HepG2 (cell line): ENCODE results near the gene FNBP1L.

Source experiments
- CTCF ChIP-seq: sonication (generic); formaldehyde crosslinking; IDR thresholded peaks from 2 replicates; pipeline ENCODE4 v1.5.0; 2020; ENCODE audit warnings: mild to moderate bottlenecking, missing genetic modification reagents, moderate library complexity
- EP300 ChIP-seq, 3 experiments: sonication (generic) in 1 of 3; formaldehyde crosslinking in 1 of 3; IDR thresholded peaks; 2 replicates each; pipeline versions ENCODE4 v1.5.1 to v1.6.1; 2011 to 2020; ENCODE audit warnings: low read depth in 2 of 3, low read length in 2 of 3, borderline replicate concordance in 1 of 3, improper control_type of control experiment in 1 of 3, mild to moderate bottlenecking in 1 of 3, missing genetic modification reagents in 1 of 3, moderate library complexity in 1 of 3
- EZH2 ChIP-seq: conservative IDR thresholded peaks from 2 replicates; pipeline ENCODE4 v1.6.1; 2012; ENCODE audit warnings: mild to moderate bottlenecking, low read depth, low read length, moderate library complexity
- GABPA ChIP-seq, 2 experiments: IDR thresholded peaks; 2 replicates each; pipeline ENCODE4 v1.6.1; 2011 to 2016; ENCODE audit warnings: low read depth in 2 of 2, low read length in 1 of 2, missing biosample characterization in 1 of 2, missing genetic modification characterization in 1 of 2
- MAFG ChIP-seq: sonication (generic); formaldehyde crosslinking; IDR thresholded peaks from 2 replicates; pipeline ENCODE4 v1.5.1; 2020; ENCODE audit warnings: mild to moderate bottlenecking, missing genetic modification reagents
- POLR2A ChIP-seq, 2 experiments: IDR thresholded peaks; 2 replicates each; pipeline ENCODE4 v1.6.1; 2011; ENCODE audit warnings: low read depth in 2 of 2, low read length in 2 of 2, mild to moderate bottlenecking in 1 of 2, moderate library complexity in 1 of 2; ENCODE audit not compliant: insufficient read depth in 1 of 2
- RAD21 ChIP-seq: fragments of 450-650 bp; formaldehyde crosslinking; IDR thresholded peaks from 2 replicates; pipeline ENCODE4 v1.5.0; 2020; ENCODE audit warnings: mild to moderate bottlenecking
- REPIN1 ChIP-seq: sonication (generic); formaldehyde crosslinking; IDR thresholded peaks from 2 replicates; pipeline ENCODE4 v1.8.0; 2022; ENCODE audit warnings: missing genetic modification reagents, low read depth, mild to moderate bottlenecking, borderline replicate concordance
- ZNF274 ChIP-seq: sonication (generic); formaldehyde crosslinking; IDR thresholded peaks from 2 replicates; pipeline ENCODE4 v1.5.1; 2020; ENCODE audit warnings: mild to moderate bottlenecking, missing genetic modification reagents
- ZNF318 ChIP-seq: sonication (generic); formaldehyde crosslinking; IDR thresholded peaks from 2 replicates; pipeline ENCODE4 v1.4.0; 2020; ENCODE audit warnings: mild to moderate bottlenecking, missing genetic modification reagents
- ZNF513 ChIP-seq: sonication (generic); formaldehyde crosslinking; conservative IDR thresholded peaks from 2 replicates; pipeline ENCODE4 v1.5.0; 2020; ENCODE audit warnings: missing genetic modification reagents
- ZNF589 ChIP-seq: sonication (generic); formaldehyde crosslinking; conservative IDR thresholded peaks from 2 replicates; pipeline ENCODE4 v1.8.0; 2022; ENCODE audit warnings: mild to moderate bottlenecking, moderate library complexity, missing genetic modification reagents
- ZNF615 ChIP-seq: sonication (generic); formaldehyde crosslinking; IDR thresholded peaks from 2 replicates; pipeline ENCODE4 v1.5.0; 2020; ENCODE audit warnings: mild to moderate bottlenecking, missing genetic modification reagents, borderline replicate concordance

GRCh38 chr1:93440272-93440671 lies 7.6 kb upstream of the FNBP1L start:
- TF ChIP-seq ZNF513 (CRISPR knock-in tag) = no peak
- no peak for TF ChIP-seq CTCF (CRISPR knock-in tag)
- TF ChIP-seq ZNF318 = no peak
- no peak for TF ChIP-seq ZNF615
- TF ChIP-seq POLR2A (IDR thresholded peaks at IDR 0.05; ENCODE audit: insufficient read depth in 1 of 2, low read depth in 2 of 2, low read length in 2 of 2) = no peak
- no peak for TF ChIP-seq ZNF274 (CRISPR knock-in tag)
- 0 out of 4 replicates have a peak, but pooled peaks of 1 of the 2 experiments have one; percentile 33 for TF ChIP-seq EP300 (IDR thresholded peaks at IDR 0.05; ENCODE audit: low read depth in 2 of 2, low read length in 2 of 2)
- no peak for TF ChIP-seq EP300 (CRISPR knock-in tag; IDR thresholded peaks at IDR 0.05; ENCODE audit: borderline replicate concordance)
- TF ChIP-seq RAD21 (CRISPR knock-in tag) = no peak
- no peak for TF ChIP-seq MAFG
- no peak for TF ChIP-seq ZNF589
- TF ChIP-seq EZH2 = no peak
- no peak for TF ChIP-seq GABPA (IDR thresholded peaks at IDR 0.05; ENCODE audit: low read depth, low read length)
- no peak for TF ChIP-seq GABPA (CRISPR knock-in tag; IDR thresholded peaks at IDR 0.05; ENCODE audit: low read depth)
- TF ChIP-seq REPIN1 (CRISPR knock-in tag) = no peak
